Measurements from ENCODE around the gene FGFR1OP2. TPM values are rescaled to one million over a fixed set of nuclear protein-coding genes. Genes with fewer than 3 reads are reported as not detected.

FGFR1OP2 gene
- total and polyA plus RNA-seq, 2 of the 4 experiments (the other 2 are of a cell fraction): 26.7 to 31.0 TPM

- no peak overlapping the region for H2BK20ac ChIP-seq (ENCODE audit: low read depth, low read length)
- peaks cover 3% of the 10 kb centered on the region; the same call in 1 of the 2 replicates for H3K36me3 ChIP-seq (ENCODE audit: control insufficient read depth, insufficient read depth, low read length)
- intact Hi-C loops (cut with micrococcal nuclease): loop anchor here (5.0 kb wide), 1 partner anchor 76 kb away; the partner anchor contains the start of gene TM7SF3
- H4K8ac ChIP-seq (ENCODE audit: low read depth in 2 of 2, low read length in 2 of 2): no peak overlapping the region
- no peaks in the 10 kb centered on the region; the same call in 1 of the 2 replicates for H3K9me1 ChIP-seq (ENCODE audit: insufficient read depth, low read length)
- no peak for ATAC-seq (ENCODE audit: low read depth)
- no peak overlapping the region for H3K56ac ChIP-seq (ENCODE audit: extremely low read depth, insufficient read depth, low read length)
- in situ Hi-C loops (cut with MboI; ENCODE audit: low sequenced_read_pairs): no loop called here
- H2AK9ac ChIP-seq (replicated peaks; ENCODE audit: low read depth, low read length, poor library complexity): no peak overlapping the region
- no peak overlapping the region for H2AFZ ChIP-seq (replicated peaks; ENCODE audit: low read length, poor library complexity)
- peaks cover 15% of the 10 kb centered on the region; the same call in 1 of the 2 replicates for H4K20me1 ChIP-seq (ENCODE audit: insufficient read depth, low read length)
- no peak overlapping the region for H2BK15ac ChIP-seq (ENCODE audit: low read depth, low read length)
- H2BK120ac ChIP-seq (ENCODE audit: low read depth, low read length): no peak overlapping the region
- no peak overlapping the region for H4K91ac ChIP-seq (ENCODE audit: insufficient read depth, low read depth, low read length)
- no peak for DNase-seq
- dilution Hi-C loops (cut with HindIII; ENCODE audit: low sequenced_read_pairs, unreplicated experiment): no loop called here
- TF ChIP-seq BHLHE40 (IDR thresholded peaks at IDR 0.05; ENCODE audit: low read depth, low read length) (no peak), ELK1 (IDR thresholded peaks at IDR 0.05; ENCODE audit: borderline replicate concordance, low read depth, low read length) (no peak), CEBPB (IDR thresholded peaks at IDR 0.05; ENCODE audit: low read depth, low read length) (no peak), CTCF (conservative IDR thresholded peaks at IDR 0.05; ENCODE audit: low read depth, low read length) (no peak), MAZ (IDR thresholded peaks at IDR 0.05; ENCODE audit: borderline replicate concordance, low read depth, low read length) (no peak), RFX5 (IDR thresholded peaks at IDR 0.05; ENCODE audit: low read depth, low read length) (no peak), MAFK (IDR thresholded peaks at IDR 0.05; ENCODE audit: low read depth, low read length) (no peak), SMC3 (IDR thresholded peaks at IDR 0.05; ENCODE audit: low read depth, low read length) (no peak), NFE2L2 (IDR thresholded peaks at IDR 0.05; ENCODE audit: low read depth, low read length) (no peak), CHD1 (IDR thresholded peaks at IDR 0.05; ENCODE audit: low read depth, low read length) (no peak), RAD21 (IDR thresholded peaks at IDR 0.05; ENCODE audit: low read length) (no peak), MXI1 (IDR thresholded peaks at IDR 0.05; ENCODE audit: borderline replicate concordance, low read depth, low read length) (no peak), FOS (IDR thresholded peaks at IDR 0.05; ENCODE audit: low read depth, low read length) (no peak)
- no peak overlapping the region for H3K27ac ChIP-seq (ENCODE audit: insufficient read depth, low read length)
- no peak overlapping the region for H4K5ac ChIP-seq (ENCODE audit: low read depth, low read length)
- WGBS, 2 experiments (ENCODE audit: extremely low coverage in 2 of 2, insufficient read length in 1 of 2): 93% methylated on average over 3 of the region's 7 CpGs; no CpG with 5 or more reads in 1 of the 2 experiments
- no peaks in the 10 kb centered on the region for H3K27me3 ChIP-seq (ENCODE audit: control insufficient read depth, insufficient read depth, low read length)
- no TSS peak for BruUV-seq (replicated peaks)
- no peak overlapping the region for H3K4ac ChIP-seq (ENCODE audit: low read depth, low read length)
- peak overlapping the region; percentile 13; the same call in 1 of the 2 replicates for H3K23ac ChIP-seq (ENCODE audit: low read depth, low read length)
- no peak overlapping the region for H3K14ac ChIP-seq (replicated peaks; ENCODE audit: low read depth, low read length)
- H3K4me2 ChIP-seq (ENCODE audit: low read depth, low read length): peak overlapping the region; percentile 46
- ChIA-PET CTCF (interaction anchor here (0.5 kb wide), 1 partner anchor 710 kb away, joined by 3 read pairs; no protein-coding TSS in a partner anchor), POLR2A (ENCODE audit: unreplicated experiment) (no interaction called here)
- H3K4me3 ChIP-seq (ENCODE audit: insufficient read depth, low read depth, low read length): no peak overlapping the region
- no peak overlapping the region for H2AK5ac ChIP-seq (ENCODE audit: low read depth, low read length)
- no peak overlapping the region for H3K18ac ChIP-seq (ENCODE audit: low read depth, low read length)
- H2BK5ac ChIP-seq (ENCODE audit: low read depth, low read length, poor library complexity, severe bottlenecking): no peak overlapping the region
- H3K9me3 ChIP-seq (ENCODE audit: control insufficient read depth, insufficient read depth, low read length): no peaks in the 10 kb centered on the region
- H3K9ac ChIP-seq (ENCODE audit: low read depth, low read length): peak overlapping the region; percentile 33; the same call in 1 of the 2 replicates
- peaks cover 14 to 42% of the 10 kb centered on the region in 2 experiments for H3K79me1 ChIP-seq (ENCODE audit: low read depth in 1 of 2, low read length in 2 of 2)
- H3K4me1 ChIP-seq (ENCODE audit: control insufficient read depth, insufficient read depth, low read length): peaks cover 2% of the 10 kb centered on the region
These were observed 2.5 kb upstream of the FGFR1OP2 start for GRCh38 chr12:26935636-26936378.

All from IMR-90 (cell line).